Fibroblast of gingiva (primary cell): ENCODE results near the gene ANAPC13.

ENCODE experiments used
- DNase-seq: peaks from one replicate; pipeline ENCODE4 v3.0.0-alpha.2; 2011; ENCODE audit warnings: low read depth

The ANAPC13 gene

GRCh38 chr3:134482622-134483021, 3.2 kb downstream of the ANAPC13 start:
- DNase-seq: no peak

- DNase-seq: no peak
Observed at GRCh38 chr3:134481166-134481565, 4.6 kb downstream of the ANAPC13 start.

GRCh38 chr3:134480546-134480945, 5.2 kb downstream of the ANAPC13 start:
- DNase-seq: no peak

DNA sequence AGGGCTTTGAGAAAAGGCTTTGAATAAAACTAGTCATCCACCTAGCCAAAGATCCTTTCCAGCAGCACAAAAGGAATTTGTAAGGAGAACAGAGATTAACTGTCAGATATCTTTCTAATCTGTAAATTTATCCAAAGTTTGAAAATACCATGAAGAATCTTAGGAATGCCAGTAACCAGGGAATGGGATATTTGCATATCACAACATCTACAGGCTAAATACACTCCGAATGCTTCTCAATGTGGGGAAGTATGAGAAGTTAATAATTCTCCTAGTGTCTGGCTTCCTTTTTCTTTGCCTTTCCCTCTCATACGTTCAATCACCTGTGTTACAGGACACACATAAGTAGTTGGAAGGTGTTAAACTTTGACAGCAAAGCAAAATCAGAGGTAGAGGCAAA, 7.8 kb downstream of the ANAPC13 start:
- no peak for DNase-seq

- DNase-seq: peak; percentile 46
Observed at GRCh38 chr3:134477002-134477401, 8.8 kb downstream of the ANAPC13 start.

GRCh38 chr3:134476306-134476705, 9.5 kb downstream of the ANAPC13 start:
- no peak for DNase-seq

DNA sequence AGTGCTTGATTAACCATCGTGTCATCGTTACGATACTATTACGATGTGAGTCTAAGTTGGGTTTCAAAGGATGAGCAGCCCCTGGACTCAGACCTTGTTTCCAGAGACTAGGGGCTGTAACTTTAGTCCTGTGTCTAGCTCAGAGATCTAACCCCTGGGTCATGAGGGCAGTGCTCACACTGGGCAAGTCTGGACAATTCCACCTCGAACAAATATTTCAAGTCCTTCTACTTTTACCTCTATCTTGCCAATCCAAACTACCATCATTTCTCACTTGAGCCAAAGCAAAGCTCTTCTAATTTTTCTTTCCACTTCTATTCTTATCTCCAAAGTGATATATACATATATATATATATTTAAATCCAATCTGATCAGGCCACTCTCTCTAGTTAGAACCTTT, 10.8 kb downstream of the ANAPC13 start:
- no peak for DNase-seq

GRCh38 chr3:134473868-134474546, 11.8 kb downstream of the ANAPC13 start:
- peak; percentile 55 for DNase-seq

DNA sequence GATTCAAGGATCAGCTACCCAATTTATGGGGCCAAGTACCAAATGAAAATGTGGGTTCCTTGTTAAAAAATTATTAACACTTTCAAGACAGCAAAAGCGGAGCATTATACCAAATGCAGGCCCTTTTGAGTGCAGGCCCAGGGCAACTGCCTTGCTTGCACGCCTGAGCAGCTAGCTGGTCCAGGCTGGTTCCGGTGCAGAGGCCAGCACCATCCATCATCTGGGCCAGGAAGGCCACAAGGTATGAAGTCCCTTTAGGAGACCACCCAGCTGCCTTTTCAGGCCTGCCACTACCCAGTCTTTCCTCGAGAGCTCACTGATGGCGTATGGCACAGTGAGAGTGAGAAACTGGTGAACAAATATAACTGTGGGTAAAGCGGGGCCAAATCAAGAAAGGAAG, 13.0 kb downstream of the ANAPC13 start:
- no peak for DNase-seq

DNA sequence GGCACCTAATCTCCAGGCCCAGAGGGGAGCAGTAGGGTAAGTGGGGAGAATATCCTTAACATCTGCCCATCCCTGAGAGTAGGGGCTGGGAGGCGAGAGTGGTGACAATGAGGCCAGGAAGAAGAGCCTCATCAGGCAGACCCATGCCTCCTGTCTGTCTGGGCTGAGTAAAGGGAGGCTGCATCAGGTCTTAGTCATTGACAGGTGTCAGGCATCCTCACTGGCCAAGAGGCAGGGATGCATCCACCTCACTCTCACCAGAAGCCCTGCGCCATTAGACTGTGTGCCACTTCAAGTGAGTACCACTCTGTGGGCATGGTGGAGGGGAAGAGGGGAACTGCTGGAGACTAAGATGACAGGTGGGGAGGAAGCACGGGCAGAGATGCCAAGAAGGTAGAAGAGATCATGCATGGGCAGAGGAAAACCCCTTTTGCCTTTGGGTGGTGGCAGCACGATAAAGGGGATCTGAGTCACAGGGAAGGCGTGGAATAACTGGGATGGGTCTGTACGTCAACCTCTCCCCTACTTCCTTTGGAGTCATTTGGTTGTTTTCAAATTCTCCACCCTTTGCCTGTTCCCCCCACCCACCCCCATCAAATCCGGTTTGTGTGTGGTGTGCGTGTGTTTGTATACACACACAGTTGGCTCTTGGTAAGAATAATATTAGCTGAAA, 14.1 kb downstream of the ANAPC13 start:
- peak; percentile 38 for DNase-seq

DNA sequence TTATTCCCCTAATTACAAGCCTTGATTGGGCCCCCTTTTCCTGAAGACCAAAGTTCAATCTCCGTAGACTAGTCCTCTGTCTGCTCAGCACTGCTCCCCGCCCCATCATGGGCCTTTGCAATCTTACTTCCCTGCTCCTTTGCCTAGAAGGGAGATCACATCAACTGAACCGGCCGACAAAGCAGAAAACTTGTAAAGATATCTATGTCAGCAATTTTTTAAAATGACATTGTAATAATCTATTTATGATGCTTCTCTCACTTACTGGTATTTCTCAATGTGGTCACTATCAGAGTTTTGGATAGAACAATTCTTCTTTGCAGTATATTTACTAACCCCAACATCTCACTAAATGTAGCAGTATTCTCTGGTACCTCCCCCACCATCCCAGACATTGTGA, 17.3 kb downstream of the ANAPC13 start:
- no peak for DNase-seq

DNA sequence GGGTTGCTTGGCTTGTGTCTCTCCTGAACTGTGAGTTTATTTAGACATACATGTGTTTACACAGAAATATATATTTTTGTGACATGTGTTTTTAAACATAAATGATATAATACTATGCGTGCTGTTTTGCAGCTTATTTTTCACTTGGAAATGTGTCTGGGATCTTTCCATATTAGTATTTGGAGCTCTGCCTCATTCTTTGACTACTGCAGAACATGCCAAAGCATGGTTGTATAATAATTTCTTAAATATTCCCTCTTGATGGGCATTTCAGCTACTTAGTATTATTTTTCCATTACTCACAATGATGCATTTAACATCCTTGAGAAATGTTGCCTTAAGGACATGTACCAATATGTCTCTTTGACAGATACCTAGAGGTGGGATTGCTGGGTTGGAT, 19.5 kb downstream of the ANAPC13 start:
- DNase-seq: peak; percentile 31

- DNase-seq: peak; percentile 51
Observed at GRCh38 chr3:134464689-134465365, 21.0 kb downstream of the ANAPC13 start.

DNA sequence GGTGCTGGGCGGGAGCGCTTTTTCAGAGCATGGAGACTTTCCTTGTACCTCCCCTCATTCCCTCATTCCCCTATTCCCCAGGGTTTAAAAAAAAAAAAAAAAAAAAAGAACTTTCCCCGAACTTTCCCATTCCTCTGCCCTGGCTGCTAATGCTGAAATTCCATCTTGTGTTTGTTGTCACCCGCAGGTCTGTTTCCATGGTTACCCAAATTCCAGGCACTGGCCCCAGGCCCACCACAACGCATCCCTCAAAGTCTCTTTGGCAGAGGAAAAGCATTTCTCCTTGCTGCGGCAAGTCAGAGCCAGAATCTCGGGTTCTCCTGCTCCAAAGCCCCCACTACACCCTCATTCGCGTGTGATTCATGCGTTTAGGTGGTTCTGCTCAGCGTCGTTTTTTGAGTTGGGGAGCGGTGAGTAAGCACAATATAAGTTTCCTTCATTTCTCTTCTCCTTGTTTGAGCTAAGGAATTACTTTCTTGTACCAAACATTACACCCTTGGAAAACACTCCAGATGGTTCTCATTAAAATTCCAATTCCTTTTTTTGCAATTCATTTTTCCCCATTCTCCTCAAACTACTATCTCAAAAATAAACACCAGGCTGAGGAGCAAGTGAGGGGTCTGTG, 21.6 kb downstream of the ANAPC13 start:
- peak; percentile 98 for DNase-seq

DNA sequence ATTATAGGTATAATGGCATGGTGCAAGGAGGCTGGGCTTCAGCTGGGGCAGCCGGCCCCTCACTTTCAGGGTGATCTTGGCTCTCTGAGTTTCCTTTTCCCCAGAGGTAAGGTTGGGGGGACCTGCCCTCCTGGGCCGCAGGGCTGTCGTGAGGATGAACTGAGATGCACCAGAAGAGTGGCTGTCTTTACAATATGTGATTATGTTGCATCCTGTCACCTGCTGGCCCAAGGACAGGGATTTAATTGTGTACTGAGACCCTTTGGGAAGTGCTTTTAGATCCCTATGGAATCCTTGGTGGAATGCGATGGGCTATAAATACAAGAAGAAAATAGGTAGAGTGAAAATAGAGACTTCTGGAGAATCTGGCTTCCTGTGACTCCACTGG, 22.1 kb downstream of the ANAPC13 start:
- no peak for DNase-seq

- DNase-seq: peak; percentile 81
Observed at GRCh38 chr3:134462331-134462941, 23.3 kb downstream of the ANAPC13 start.

DNA sequence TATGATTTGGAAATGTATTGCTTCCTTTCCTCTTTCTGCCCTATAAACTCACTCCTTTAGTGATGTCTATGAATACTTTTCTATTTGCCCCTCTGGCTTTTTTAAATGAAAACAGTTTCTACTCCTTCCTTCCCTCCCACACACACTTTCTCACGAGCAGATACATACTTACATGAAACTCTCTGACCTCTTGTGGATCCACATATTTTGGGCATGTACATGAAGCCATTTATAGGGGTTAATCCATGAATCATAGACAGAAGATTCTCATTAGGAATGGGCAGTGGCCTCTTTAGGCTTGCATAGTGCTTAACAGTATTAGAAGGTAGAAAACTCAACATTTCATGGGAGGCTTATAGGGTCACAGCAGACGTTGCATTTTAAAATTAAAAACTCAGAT, 24.8 kb downstream of the ANAPC13 start:
- peak; percentile 82 for DNase-seq

- DNase-seq: no peak
Observed at GRCh38 chr3:134459562-134459961, 26.2 kb downstream of the ANAPC13 start.

GRCh38 chr3:134458406-134458945, 27.3 kb downstream of the ANAPC13 start:
- DNase-seq: no peak

DNA sequence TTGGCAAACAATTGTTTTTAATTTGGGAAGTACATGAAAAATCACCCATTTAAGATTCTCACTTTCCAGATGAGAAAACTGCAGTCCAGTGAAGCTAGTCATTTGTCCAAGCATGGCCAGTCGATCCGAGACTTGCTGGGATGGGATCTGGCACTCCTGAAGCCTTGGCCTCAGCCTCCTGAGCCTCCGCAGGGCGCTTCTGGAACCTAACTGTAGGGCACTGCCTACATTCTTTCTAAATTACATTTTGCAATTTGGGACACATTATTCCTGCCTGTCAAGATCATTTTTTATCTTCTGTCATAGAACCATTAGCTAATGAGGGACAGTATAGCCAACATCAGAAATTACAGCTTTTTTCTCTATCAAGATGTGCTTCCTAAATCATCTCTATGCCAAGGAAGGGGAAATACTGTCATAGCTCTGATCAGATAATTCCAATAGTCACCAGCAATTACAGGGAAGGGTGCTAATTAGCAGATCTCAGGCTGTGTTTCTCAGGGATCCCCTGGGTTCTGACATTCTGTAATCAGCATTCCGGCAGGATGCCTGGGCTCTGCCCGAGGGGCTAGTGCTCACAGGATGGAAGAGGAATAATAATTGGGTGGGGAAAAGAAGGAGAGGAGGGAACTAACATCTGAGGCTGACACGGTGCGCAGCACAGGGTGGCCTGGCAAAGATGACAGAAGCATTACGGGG, 28.3 kb downstream of the ANAPC13 start:
- DNase-seq: no peak

GRCh38 chr3:134453631-134454030, 32.2 kb downstream of the ANAPC13 start:
- DNase-seq: no peak

DNA sequence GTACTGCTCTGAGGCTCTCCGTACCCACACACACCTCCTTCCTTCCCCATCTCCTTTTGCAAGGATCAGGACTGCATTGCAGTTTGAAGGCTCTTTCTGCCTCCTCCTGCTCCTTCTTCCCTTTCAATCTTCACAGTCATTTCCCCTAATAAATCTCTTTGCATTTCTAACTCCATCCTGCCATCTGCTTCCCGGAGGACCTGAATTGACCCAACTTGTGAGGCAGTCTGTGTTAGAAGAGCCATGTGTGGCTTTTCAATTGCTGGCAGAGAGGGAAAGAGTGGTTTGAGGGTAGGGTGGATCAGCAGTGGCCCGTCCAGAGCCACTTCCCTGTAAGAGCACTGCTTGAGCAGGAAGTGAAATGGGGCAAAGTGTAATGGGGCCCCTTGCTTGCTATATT, 35.8 kb downstream of the ANAPC13 start:
- DNase-seq: no peak
